Cerebellar nuclear complex (tissue), 1 donor: ENCODE measurements around the gene TADA1.

Experiments used
- DNase-seq, 2 experiments: peaks; one replicate each; lab custom pipeline; 2025; lab: John Stamatoyannopoulos, UW

TADA1 gene, protein sequence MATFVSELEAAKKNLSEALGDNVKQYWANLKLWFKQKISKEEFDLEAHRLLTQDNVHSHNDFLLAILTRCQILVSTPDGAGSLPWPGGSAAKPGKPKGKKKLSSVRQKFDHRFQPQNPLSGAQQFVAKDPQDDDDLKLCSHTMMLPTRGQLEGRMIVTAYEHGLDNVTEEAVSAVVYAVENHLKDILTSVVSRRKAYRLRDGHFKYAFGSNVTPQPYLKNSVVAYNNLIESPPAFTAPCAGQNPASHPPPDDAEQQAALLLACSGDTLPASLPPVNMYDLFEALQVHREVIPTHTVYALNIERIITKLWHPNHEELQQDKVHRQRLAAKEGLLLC

DNA sequence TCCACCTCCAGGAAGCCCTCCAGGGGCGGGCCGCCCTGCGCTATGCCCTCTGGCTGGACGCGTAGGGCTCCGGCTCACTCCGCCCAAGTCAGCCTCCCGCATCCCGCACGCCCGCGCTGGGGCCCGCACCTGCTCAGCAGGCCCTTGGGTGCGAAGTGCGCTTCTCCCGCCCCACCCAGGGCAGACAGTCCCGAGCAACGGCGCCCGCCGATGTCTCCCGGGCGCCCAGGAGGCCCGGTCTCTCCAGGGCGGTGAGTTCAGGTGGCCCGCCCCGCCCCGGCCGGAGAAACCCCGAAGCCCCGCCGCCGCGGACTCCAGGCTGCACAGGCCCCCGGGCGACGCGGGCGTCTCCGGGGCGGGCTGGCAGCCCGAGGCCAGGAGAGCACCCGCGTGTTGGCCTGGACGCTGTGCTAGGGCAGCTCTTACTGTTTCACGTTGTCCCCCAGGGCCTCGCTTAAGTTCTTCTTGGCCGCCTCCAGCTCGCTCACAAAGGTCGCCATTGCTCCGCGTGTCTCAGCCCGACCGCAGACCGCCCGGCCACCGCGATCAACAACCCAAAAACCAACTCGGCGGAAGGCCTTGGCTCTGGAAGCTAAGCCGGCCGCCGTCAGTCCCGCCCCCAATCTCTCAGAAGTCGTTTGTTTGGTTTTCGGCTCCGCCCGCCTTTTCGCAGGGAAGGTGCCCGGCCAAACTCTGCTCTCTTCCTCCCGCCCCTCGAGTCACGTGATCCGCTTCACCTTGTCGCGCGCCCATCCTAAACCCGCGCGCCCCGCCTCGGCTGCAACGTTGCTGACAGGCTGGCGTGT lies at the start of gene TADA1:
Gene TADA1, minus strand, starts transcription at position 531 of the 806 bp plus-strand sequence. Its CDS starts 31 bp downstream, at position 500.
- peak; percentile 92 to 97 for DNase-seq

DNA sequence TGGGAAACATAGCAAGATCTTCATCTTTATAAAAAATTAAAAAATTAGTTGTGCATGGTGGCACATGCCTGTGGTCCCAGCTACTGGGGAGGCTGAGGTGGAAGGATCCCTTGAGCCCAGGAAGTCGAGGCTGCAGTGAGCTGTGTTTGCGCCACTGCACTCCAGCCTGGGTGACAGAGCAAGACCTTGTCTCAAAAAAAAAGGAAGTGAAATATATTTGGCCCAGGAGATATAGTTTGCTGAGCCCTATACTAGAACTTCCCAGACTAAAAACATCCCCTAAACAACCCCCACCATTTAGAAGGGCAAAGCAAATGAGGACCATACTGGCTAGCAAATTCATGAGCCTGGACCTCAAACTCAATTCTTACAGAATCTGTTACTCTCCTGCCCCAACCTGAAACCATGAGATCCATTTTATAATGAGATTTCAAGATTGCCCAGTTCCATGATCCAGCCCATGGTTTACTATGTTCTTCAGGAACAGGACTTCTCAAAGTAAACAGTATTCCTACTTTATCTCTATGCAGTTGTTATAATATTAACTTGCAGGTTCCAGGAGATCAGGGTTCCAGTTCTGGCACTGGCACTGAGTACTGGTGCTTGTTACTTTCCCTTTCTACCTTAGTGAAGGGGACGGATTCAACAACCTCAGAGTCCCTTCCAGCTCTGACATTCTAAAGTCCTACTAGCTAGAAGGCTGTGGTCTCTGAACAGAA lies 48.9 kb upstream of the TADA1 start:
- no peak for DNase-seq

DNA sequence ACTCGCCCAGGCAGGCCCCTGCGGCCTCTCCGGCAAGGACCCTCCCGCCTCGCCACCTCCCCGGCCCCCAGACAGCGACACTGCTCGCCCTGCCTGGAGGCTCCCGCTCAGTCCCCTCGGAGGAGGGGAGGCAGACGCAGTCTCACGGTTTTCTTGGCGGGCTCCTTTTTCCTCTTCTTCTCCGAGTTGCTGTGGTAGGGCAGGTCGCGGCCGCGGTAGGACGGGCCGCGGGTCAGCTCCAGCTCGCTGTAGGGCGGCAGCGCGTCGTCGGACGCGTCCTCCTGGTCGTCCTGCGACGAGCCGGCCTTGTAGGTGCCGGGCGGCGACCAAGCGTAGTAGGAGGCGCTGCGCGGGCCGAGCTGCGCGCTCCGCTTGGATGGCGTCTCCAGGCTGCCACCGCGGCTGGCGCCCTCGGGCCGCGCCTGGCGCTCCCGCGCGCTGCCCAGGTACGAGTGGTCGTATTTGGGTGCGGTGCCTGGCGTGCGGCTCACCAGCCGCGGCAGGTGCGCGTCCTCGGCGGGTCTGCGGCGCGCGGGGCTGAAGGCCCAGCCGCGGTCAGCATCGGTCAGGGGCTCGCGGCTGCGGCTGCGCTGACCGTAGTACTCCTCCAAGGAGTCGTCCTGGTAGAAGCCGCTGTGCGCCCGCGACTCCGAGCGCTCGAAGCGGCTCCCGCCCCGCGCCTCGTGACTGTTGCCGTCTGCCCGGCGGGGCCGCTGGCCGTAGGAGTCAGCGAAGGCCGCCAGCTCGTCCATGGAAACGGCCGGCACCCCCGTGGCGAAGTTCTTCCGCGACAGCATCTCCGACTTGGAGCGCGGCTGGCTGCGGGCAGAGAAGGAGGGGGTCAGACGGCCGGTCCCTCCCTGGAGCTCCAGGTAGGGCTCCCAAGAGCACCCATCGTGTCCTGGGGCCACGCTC lies 44.8 kb upstream of the TADA1 start:
- no peak for DNase-seq

DNA sequence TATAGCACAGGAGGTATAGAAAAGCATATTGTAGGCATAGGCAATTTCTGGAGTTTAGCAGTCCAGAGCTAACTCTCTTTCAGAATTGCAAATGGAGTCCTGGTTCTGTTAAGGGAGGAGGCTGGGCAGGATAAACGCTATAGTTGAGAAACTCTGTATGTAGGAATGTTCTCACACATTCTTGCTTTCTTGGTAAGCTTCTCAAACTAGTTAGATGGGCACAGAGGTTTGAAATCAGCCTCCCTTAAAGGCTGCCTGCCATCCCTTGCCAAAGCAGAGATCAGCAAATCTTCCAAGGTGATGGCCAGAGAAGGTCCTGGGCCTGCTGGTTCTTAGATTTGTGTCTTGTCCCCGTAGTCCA lies 42.9 kb upstream of the TADA1 start:
- no peak for DNase-seq

DNA sequence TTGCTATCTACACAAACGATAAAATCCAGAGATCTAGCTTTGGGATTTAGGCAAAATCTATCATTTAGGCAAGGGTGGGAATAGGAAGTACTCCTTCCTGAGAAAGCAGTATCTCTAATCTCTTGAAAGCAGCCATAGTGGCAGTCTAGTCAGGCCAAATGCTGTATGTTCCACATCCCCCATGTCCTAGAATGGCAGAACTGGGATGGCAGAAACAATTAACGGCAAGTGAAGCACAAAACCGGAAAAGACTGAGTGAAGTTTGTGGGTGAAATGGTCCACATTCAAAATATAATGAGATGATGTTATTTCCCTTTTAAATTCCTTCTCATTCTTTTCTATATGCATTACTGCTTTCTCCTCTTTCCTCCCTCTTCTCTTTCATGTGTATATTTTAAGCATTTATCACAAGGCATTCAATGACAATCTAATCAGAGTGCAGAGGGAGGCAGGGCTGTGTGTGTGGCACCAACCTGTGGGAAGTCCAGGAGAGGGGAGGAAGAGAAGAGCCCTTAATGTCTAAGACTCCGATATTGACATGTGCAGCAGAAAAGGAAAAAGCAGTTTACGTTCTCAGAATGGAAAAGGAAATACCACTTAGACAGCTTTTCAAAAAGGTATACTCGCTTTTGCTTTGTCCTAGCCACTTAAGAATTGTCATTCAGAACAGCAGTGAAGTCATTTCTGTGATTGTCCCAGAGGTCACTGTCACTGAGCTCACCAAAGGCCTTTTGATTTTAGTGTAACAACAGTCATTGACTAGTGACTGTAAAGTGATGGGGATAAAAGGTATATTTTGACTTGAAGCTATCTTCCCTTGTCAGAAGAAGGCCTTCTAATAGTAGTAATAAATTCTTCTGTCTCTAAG lies 42.3 kb upstream of the TADA1 start:
- DNase-seq: no peak

DNA sequence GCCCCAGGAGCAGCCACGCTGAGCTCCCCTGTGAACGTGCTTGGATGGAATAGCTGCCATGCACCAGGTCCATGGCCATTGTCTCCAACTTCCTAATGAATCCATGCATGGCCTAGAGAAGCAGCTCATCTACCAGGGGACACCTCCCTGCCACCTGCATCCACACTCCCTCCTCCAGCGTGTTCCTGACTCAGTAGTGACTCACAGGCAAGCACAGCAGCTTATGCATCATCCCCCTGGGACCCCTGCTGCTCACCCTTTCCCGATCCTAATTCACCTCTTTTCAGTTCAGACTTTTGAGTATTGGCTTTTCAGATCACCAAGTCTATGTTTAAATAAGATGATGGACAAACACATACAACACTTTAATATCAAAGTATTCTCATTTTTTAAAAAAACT lies 39.9 kb upstream of the TADA1 start:
- no peak for DNase-seq

DNA sequence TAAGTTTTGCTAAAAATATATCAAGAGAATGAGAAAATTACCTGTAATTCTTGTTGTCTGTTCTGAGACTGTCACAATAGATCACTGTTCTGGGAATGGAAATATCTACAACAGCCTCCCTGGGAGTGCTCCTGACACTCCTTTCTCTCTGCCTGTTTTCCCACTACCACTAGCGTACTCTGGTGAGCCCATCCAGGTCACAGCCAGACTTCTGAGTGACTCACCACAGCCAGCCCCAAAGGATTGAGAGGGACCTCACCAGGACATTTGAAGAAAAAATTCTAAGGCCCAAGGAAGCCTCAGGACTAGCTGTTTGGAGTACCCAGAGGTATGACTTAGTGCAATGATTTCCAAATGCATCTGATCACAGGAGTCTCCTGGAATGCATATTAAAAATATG lies 39.0 kb upstream of the TADA1 start:
- no peak for DNase-seq

DNA sequence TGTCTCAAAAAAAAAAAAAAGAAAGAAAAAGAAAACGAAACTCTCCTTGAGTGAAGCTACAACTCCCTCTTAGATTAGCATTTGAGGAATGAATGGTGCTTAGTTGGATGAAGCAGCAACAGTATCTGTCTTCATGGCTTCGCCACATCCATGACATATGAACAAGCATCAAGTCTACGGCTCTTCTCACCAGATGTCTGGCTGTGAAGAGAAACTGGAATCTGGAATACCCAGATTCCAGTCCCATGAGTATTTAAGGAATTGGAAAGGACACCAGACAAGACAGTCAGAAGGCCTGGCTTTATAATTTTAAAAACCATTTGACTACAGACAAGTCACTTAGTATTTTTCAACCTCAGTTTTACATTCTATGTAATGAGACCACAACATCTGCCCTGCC lies 38.0 kb upstream of the TADA1 start:
- DNase-seq: no peak

DNA sequence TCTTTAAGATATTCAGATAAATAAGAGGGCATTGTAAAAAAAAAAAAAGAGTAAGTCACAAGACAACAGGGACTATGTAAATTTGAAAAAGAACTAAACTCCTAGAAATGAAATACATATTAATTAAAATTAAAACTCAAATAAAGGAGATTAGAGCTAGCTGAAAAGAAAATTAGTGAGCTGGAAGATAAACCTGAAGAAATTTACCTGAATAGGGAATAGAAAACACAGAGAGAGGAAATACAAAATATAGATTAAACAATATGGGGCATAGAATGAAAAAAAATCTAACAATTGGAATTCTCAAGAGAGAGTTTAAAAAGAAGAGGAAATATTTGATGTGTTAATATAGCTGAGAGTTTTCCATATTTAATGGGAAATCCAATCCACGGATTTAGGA lies 35.6 kb upstream of the TADA1 start:
- DNase-seq: no peak

DNA sequence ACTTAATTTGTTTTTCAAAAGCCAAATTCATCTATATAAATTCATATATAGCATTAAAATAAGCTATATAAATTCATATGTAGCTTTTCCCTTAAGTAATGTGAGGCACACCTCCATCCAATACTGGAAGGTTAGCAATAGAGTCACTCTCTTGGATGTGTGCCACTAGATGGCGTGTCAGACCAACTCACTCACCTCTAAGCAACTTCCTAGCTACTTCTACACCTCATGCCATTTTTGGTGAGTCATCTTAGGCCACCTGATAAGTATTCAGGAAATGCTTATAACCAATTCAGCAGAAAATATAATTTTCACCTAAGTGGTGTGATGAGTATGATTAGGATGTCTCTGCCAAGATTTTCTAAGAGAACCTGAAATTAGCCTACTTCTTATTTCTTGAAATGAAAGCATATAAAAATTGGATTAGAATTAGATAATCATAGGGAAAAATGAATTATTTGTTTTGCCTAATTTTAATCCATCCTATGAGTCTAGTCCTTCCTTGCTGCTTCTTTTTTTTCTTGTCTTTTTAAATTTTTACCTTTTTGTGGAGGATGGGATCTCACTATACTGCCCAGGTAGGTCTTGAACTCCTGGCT lies 34.4 kb upstream of the TADA1 start:
- no peak for DNase-seq

DNA sequence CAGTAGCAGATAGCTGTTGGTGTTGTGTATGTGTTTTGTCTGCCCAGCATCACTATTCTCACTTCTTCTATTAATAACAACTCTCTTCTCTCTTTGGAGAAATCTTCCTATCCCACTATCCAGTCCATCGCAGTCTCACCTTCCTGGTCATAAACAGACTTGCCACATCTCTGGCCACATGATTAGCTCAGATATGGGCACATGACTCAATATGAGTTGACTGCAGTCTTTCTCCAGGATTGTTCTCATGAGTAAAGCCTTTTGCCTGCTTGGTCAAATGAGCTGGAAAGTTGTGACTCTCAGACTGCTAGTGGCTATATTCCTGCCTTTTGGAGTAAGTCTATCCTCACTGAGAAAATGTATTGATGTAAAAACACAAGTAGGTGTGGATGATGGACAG lies 32.9 kb upstream of the TADA1 start:
- no peak for DNase-seq

DNA sequence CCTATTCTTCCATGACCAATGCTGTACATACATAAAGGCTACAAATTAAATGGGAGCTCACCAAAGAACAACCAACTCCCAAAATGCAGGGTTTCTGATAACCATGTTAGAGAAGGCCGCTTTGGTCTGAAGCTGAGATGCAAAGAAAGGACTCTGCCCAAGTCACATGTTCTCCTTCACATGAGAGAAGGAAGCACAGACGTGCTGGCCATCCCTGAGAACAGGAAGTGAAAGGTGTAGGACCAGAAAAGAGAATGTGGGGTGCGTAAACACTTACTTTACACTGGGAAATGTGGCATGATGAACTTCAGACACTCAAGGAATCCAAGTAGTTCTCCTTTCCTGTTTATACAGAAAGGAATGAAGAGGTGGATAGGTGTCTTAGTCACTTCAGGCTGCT lies 31.7 kb upstream of the TADA1 start:
- no peak for DNase-seq

DNA sequence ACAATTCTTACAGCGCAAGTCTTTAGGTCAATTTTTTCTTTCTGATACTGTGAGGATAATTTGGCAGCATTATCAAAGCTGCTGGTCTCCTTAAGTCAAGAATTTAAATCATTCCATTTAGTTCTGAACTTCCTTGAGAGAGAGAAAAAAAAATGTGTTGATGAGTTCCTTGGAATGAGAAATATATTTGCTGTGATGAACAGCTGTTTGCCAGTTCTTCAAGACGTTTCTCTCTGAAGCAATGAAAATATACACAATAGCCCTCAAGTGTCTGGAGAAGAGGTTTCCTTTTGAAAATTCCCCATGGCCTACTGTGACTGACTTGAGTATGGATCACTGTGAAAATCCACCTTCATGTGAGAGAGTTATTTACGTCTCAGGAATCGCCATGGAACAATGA lies 31.0 kb upstream of the TADA1 start:
- no peak for DNase-seq

DNA sequence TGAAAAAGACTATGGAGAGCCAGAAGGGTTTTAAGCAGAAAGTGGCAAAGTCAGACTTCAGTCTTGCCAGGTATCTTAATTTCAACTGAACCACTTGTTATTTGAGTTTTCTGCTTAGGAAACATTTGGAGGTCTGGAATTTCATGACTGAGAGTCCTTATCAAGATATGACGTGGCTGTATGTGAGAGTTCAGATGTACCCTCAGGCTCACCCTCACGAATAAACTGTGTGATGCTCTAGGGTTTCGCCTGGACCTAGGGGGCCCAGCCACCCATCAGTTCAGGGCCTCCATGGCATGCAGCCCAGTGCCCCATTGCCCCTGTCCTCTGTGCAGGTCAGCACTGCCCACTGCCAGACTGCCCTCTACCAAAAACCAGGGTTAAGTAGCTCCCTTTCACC lies 30.6 kb upstream of the TADA1 start:
- no peak for DNase-seq

DNA sequence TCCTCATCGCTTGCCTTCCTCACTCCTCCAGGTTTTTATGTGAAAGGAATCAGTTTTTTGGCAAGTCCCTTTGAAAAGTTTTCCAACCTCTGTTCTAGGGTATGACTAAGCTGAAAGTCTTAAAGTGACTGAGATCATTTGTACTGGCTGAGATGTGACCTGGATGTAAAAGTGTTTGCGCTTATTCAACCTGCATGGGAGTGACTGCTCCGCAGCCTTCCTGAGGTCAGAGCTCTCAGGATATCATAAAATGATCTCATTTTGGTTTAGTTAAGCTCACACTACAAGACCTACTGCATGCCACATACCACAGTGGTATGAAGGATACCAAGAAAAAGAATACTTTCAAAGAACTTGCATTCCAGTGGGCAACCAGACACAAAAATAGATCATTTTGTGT lies 29.8 kb upstream of the TADA1 start:
- no peak for DNase-seq

DNA sequence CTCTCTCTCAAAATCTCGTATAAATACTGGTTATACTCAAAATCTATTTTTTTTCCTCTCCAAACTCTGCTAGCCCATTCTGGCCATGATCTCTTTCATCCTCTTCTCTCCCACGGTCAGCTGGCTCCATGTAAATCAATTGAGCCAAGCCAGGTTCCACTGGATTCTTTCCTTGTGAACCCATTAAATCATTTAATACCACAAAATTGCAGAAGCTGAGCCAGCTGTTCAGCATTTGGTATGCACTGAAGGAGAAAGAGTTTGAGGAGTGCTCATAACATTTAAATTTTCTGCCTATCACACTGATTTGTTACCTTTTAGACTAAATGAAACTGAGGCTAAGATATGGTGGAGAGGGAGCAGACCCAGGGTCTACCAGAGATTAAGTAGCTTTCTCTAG lies 29.1 kb upstream of the TADA1 start:
- DNase-seq: no peak

DNA sequence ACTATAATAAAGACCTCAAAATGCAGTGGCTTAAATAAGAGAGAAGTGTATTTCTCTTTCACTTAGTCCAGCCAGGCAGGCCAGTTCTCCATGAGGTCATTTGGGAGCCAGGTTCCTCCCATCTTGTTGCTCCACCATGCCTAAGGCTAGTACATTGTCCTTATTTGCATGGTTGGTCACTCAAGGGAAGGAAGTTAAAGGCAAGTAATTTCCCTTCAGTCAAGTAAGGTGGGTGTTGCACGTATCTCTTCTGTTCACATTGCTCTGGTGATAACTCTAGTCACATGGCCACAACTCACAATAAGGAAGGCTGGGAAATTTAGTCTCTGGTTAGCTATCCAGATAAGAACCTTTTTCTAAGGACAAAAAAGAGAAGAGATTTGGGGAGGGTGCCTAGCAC lies 27.2 kb upstream of the TADA1 start:
- DNase-seq: no peak

DNA sequence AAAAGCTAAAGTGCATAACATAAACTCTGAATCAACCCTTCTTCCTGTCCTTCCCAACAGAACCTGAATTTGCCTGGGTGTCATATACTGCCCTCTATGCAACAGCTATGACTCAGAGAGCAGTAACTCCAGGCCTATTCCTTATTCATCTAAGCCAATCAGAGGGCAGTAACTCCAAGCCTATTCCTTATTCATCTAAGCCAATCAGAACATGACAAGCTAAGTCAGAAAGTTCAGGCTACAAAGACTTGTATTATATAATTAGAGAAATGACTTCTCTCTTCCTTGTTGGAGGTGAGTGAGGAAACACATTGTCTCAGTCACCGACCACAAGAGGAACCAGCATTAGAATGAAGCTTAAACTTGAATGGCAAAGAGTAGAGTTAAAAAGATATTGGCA lies 26.2 kb upstream of the TADA1 start:
- no peak for DNase-seq

DNA sequence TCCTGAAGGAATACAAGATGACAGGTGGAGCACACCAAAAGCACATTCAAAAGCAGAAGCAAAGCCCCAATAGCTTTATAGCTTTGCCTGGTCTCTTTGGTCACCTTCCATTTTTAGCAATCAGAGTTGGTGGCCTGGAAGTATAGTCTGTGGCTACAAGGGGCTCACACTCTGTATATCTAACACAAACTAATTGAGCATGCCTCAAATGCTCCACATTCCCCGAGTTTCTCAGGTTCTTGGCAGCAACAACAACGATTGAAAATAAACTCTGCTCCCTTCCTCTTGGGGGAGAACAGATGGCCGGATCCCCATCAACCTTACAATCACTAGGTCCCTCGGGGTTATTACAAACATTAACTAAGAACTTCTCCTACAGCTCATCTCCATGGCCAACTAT lies 24.9 kb upstream of the TADA1 start:
- DNase-seq: no peak

DNA sequence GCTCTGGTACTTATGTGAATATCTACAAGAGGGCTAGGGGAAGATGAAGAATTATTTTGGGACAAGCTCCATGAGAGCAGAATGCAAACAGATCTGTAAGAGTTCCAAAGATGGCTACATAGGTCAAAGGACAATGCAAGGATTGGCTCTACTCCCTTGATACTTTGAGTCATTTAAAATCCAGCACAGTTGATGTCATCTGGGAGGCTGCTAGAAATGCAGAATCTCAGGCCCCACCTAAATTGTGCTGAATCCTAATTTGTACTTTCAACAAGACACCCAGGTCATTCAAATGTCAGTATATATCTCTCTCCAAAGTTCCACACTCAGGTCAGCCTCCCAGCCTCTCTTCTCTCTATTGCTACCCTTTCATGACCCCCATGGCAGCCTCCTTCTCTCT lies 23.7 kb upstream of the TADA1 start:
- DNase-seq: no peak

DNA sequence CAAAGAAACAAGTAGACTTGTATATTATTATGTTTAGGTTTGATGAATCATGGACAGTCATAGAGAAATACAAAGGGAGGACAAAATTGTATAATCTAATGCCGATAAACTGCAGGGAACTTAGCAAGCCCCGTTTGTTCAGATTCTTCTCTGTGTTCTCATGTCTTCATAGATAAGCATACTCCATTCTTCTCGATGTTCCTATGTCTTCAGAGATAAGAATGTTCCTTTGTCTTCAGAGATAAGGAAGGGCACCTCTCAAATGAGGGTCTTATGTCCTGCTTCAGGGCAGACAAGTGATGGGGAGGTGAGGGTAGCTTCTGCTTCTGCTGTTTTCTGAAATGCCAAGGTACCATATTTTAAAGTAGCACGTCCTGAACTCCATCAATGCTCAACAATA lies 19.7 kb upstream of the TADA1 start:
- DNase-seq: no peak
